K562 (cell line): ENCODE results near the gene BID. TPM values are rescaled to one million over a fixed set of nuclear protein-coding genes. Genes with fewer than 3 reads are reported as not detected.
A peak's percentile ranks its signal among the peaks of the same experiment; 100 is the strongest.
"Not testable (repeated sequence)": the region's sequence is repeated elsewhere in the genome, so short reads cannot be mapped to it uniquely, and the experiment has no call there.

ENCODE experiments used
- ATAC-seq: fragments of 200-7000 bp; cut with Tn5 transposase; 3 replicates; pipeline ENCODE4 v1.9.1; 2020; ENCODE audit warnings: moderate library complexity
- BruUV-seq: library from RNA; stranded (reverse); fragments of 400-500 nt; replicated peaks from 2 replicates; lab custom pipeline; 2021; lab: Mats Ljungman, UMichigan
- CTCF ChIA-PET: fragments of 300-600 bp; formaldehyde crosslinking; extraction: SDS; loops from one replicate; lab custom pipeline; 2021; ENCODE audit warnings: low intra/inter-chr PET ratio; lab: Yijun Ruan, JAX
- POLR2A ChIA-PET: fragments of 300-600, 350-650 bp; sonication (Branson Sonifier 250); formaldehyde crosslinking; extraction: SDS; loops from one replicate; lab custom pipeline; 2021; ENCODE audit warnings: antibody characterized with exemption, inconsistent platforms; lab: Yijun Ruan, JAX
- DNase-seq, 4 experiments: peaks; one replicate each; pipeline versions ENCODE4 v3.0.0 to v3.0.0-alpha.2; 2011 to 2018; ENCODE audit warnings: low spot score in 3 of 4, mixed read lengths in 3 of 4; ENCODE audit errors: extremely low read depth in 1 of 4
- FAIRE-seq: peaks from 2 replicates; lab custom pipeline; 2011; peaks lifted over from hg19 to GRCh38; lab: Jason Lieb, UNC
- H2AFZ ChIP-seq: 2 replicates; pipeline ENCODE4 v1.6.0; 2011; ENCODE audit warnings: low read depth, low read length, control low read depth, inconsistent platforms
- H3K27ac ChIP-seq: fragments of 200-600 bp; 3 replicates; pipeline ENCODE4 v1.8.0; 2011; ENCODE audit warnings: low read depth, mild to moderate bottlenecking, control low read depth, inconsistent platforms, low read length, moderate library complexity, mixed read lengths; ENCODE audit errors: extremely low read depth
- H3K27me3 ChIP-seq, 2 experiments: fragments of 300-600 bp in 1 of 2; 2 replicates in 1 of 2; 3 replicates in 1 of 2; pipeline versions ENCODE4 v1.6.0 to v1.8.0; 2011; ENCODE audit warnings: inconsistent platforms in 2 of 2, low read length in 2 of 2, mild to moderate bottlenecking in 1 of 2, mixed read lengths in 1 of 2, moderate library complexity in 1 of 2; ENCODE audit not compliant: control insufficient read depth in 2 of 2, insufficient read depth in 2 of 2
- H3K36me3 ChIP-seq: fragments of 300-600 bp; 3 replicates; pipeline ENCODE4 v1.8.0; 2011; ENCODE audit warnings: mild to moderate bottlenecking, low read length, inconsistent platforms; ENCODE audit not compliant: control insufficient read depth, insufficient read depth
- H3K4me1 ChIP-seq, 2 experiments: fragments of 200-600 bp in 1 of 2; replicated peaks in 1 of 2; 2 replicates in 1 of 2; 3 replicates in 1 of 2; pipeline versions ENCODE4 v1.5.1 to v1.8.0; 2011; ENCODE audit warnings: inconsistent platforms in 2 of 2, low read length in 2 of 2, mild to moderate bottlenecking in 1 of 2, mixed read lengths in 1 of 2, moderate library complexity in 1 of 2; ENCODE audit not compliant: control insufficient read depth in 2 of 2, insufficient read depth in 2 of 2
- H3K4me2 ChIP-seq: 2 replicates; pipeline ENCODE4 v1.6.1; 2011; ENCODE audit warnings: low read length, control low read depth, inconsistent platforms, mixed read lengths; ENCODE audit not compliant: insufficient read depth
- H3K4me3 ChIP-seq: fragments of 200-600 bp; sonication (generic), shearing (Covaris generic); 2 replicates; pipeline ENCODE4 v1.5.1; 2016; ENCODE audit warnings: control low read depth, inconsistent platforms
- H3K79me2 ChIP-seq: fragments of 200-600 bp; 3 replicates; pipeline ENCODE4 v1.8.0; 2011; ENCODE audit warnings: low read length, inconsistent platforms; ENCODE audit not compliant: control insufficient read depth, insufficient read depth
- H3K9ac ChIP-seq, 2 experiments: 2 replicates each; pipeline versions ENCODE4 v1.6.0 to v1.6.1; 2011; ENCODE audit warnings: low read depth in 2 of 2, low read length in 2 of 2, control low read depth in 1 of 2, inconsistent platforms in 1 of 2, mild to moderate bottlenecking in 1 of 2, mixed read lengths in 1 of 2; ENCODE audit not compliant: insufficient read depth in 1 of 2
- H3K9me1 ChIP-seq: one replicate; pipeline ENCODE4 v1.6.0; 2011; ENCODE audit warnings: inconsistent platforms, mild to moderate bottlenecking, low read length, moderate library complexity; ENCODE audit not compliant: control insufficient read depth, insufficient read depth
- H3K9me3 ChIP-seq: replicated peaks from 2 replicates; pipeline ENCODE4 v1.5.1; 2011; ENCODE audit warnings: low read depth, low read length, inconsistent platforms; ENCODE audit not compliant: control insufficient read depth, insufficient read depth
- H4K20me1 ChIP-seq: replicated peaks from 2 replicates; pipeline ENCODE4 v1.6.1; 2011; ENCODE audit warnings: low read length, inconsistent platforms, mixed read lengths; ENCODE audit not compliant: control insufficient read depth, insufficient read depth
- CEBPG ChIP-seq, 3 experiments: fragments of 200-800 bp in 1 of 3; sonication (Bioruptor generic) in 1 of 3; sonication (generic) in 1 of 3; formaldehyde crosslinking in 1 of 3; IDR thresholded peaks in 2 of 3; conservative IDR thresholded peaks in 1 of 3; 2 replicates each; pipeline versions ENCODE4 v1.6.1 to v1.8.0; 2016 to 2022; ENCODE audit warnings: missing compliant biosample characterization in 2 of 3, missing genetic modification characterization in 2 of 3, mild to moderate bottlenecking in 1 of 3, missing genetic modification reagents in 1 of 3
- KAT7 ChIP-seq: sonication (generic); formaldehyde crosslinking; IDR thresholded peaks from 2 replicates; pipeline ENCODE4 v1.8.0; 2022; ENCODE audit warnings: missing genetic modification reagents, mild to moderate bottlenecking, borderline replicate concordance
- RBM25 ChIP-seq: fragments of 200-400 bp; formaldehyde crosslinking; IDR thresholded peaks from 2 replicates; pipeline ENCODE4 v1.6.1; 2018; ENCODE audit warnings: low read length, low read depth, moderate library complexity; ENCODE audit not compliant: severe bottlenecking
- ZNF121 ChIP-seq: sonication (generic); formaldehyde crosslinking; conservative IDR thresholded peaks from 2 replicates; pipeline ENCODE4 v1.8.0; 2022; ENCODE audit warnings: missing genetic modification reagents
- WGBS: fragments of 100-300 bp; shearing (Covaris generic); methylation state at CpG from one replicate; pipeline ENCODE4 v1.1.6; 2016; ENCODE audit warnings: low coverage, mixed read lengths; ENCODE audit not compliant: insufficient coverage; ENCODE audit errors: missing lambda C conversion rate; 5-methylcytosine and 5-hydroxymethylcytosine counted together
- in situ Hi-C: fragments of 300-500 bp; cut with MboI; formaldehyde crosslinking; loops from 4 replicates; pipeline ENCODE4 v1.15.0; 2018; ENCODE audit warnings: inconsistent platforms, mixed read lengths
- intact Hi-C: fragments of 100-400 bp; cut with micrococcal nuclease; formaldehyde crosslinking; loops from 2 replicates; pipeline ENCODE4 v1.14.2; 2022
- polyA plus RNA-seq, 8 experiments: library from polyadenylated mRNA; depleted of rRNA in 4 of 8; stranded (reverse) in 5 of 8; unstranded in 3 of 8; fragments of >200 nt; fragmentation: Nextera tagmentation in 2 of 8; fragmentation: Illumina TruSeq in 1 of 8; extraction: Ambion mirVana in 2 of 8; extraction: Trizol in 1 of 8; gene quantifications; 2 replicates each; pipeline versions ENCODE4 v1.2.1 to v1.2.3, GENCODE V29; 2011 to 2014; ENCODE audit warnings: inconsistent platforms in 1 of 8, missing spikeins in 1 of 8
- total RNA-seq, 7 experiments: library from RNA; depleted of rRNA in 6 of 7; stranded (reverse); fragments of >200 nt in 6 of 7; fragmentation: Illumina TruSeq in 2 of 7; extraction: Trizol in 2 of 7; gene quantifications; 2 replicates each; pipeline versions ENCODE4 v1.2.1 to v1.2.3, GENCODE V29; 2011 to 2021; ENCODE audit warnings: low replicate concordance in 1 of 7

Gene BID
- total and polyA plus RNA-seq, 9 of the 15 experiments (the other 6 are each of a cell fraction or from before 2014, with no cell fraction given), result 5.2 to 209 (median 63.7) TPM

DNA sequence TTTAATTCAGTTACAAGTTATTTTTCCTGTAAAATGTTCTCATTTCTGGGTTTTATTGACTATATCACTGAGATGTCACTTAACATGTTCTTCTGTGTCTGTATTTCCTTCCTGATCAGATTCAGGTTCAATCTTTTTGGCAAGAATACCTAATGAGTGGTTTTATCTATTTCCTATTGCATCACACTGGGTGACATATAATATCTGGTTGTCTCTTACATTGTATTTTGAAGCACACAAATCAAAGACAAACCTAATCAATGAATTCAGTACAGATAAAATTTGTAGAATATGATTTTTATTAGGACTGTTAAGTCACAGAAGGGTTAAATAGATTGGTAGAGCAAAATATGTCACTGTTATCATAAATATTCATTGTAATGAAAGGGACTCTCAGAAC is 75.3 kb downstream of the BID start:
- POLR2A ChIA-PET, result no interaction called here
- no peak overlapping the region for H2AFZ ChIP-seq
- intact Hi-C loops, result no loop called here
- H4K20me1 ChIP-seq, result no peaks in the 10 kb centered on the region
- H3K27ac ChIP-seq, result no peak overlapping the region
- DNase-seq, result no peak
- no peak overlapping the region for H3K4me3 ChIP-seq
- no TSS peak for BruUV-seq
- CTCF ChIA-PET, result no interaction called here
- H3K4me2 ChIP-seq, result no peak overlapping the region
- H3K9ac ChIP-seq, result no peak overlapping the region
- in situ Hi-C loops, result no loop called here
- H3K27me3 ChIP-seq, result no peaks in the 10 kb centered on the region
- H3K9me3 ChIP-seq, result no peaks in the 10 kb centered on the region
- H3K36me3 ChIP-seq, result peaks cover 47% of the 10 kb centered on the region
- no peaks in the 10 kb centered on the region for H3K9me1 ChIP-seq
- H3K79me2 ChIP-seq, result no peaks in the 10 kb centered on the region
- FAIRE-seq, result no peak
- no peak for TF ChIP-seq CEBPG (CRISPR knock-in tag; IDR thresholded peaks at IDR 0.05)
- TF ChIP-seq CEBPG (tag; conservative IDR thresholded peaks at IDR 0.05 in 1 of 2, IDR thresholded peaks at IDR 0.05 in 1 of 2), result peak; percentile 61 to 65
- TF ChIP-seq KAT7 (CRISPR knock-in tag), result no peak
- H3K4me1 ChIP-seq, result no peaks in the 10 kb centered on the region
- ATAC-seq, result no peak

DNA sequence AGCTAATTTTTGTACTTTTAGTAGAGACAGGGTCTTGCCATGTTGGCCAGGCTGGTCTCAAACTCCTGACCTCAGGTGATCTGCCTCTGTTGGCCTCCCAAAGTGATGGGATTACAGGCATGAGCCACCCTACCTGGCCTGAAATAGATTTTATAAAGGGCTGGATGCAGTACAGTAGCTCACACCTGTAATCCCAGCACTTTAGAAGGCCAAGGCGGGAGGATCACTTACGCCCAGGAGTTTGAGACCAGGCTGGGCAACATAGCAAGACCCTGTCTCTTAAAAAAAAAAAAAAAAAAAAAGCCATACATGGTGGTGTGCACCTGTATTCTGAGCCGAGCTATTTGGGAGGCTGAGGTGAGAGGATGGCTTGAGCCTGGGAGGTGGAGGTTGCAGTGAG is 76.0 kb downstream of the BID start:
- POLR2A ChIA-PET, intact Hi-C loops, H2AFZ ChIP-seq, CTCF ChIA-PET, H3K4me2 ChIP-seq, H3K9me1 ChIP-seq, ATAC-seq, H3K27me3 ChIP-seq, in situ Hi-C loops, H3K79me2 ChIP-seq, H3K4me1 ChIP-seq, H3K27ac ChIP-seq, H3K9me3 ChIP-seq, H3K4me3 ChIP-seq, FAIRE-seq, H3K9ac ChIP-seq, DNase-seq, H4K20me1 ChIP-seq, BruUV-seq: not testable (repeated sequence)
- 90% methylated on average over 3 of the region's 3 CpGs for whole genome bisulfite sequencing
- TF ChIP-seq ZNF121 (peak; percentile 89), RBM25 (peak; percentile 10)
- H3K36me3 ChIP-seq, result peaks cover 40% of the 10 kb centered on the region
